ENCODE data around the gene SDK1.
"Not testable (repeated sequence)": the region's sequence is repeated elsewhere in the genome, so short reads cannot be mapped to it uniquely, and the experiment has no call there.

The SDK1 gene

DNA sequence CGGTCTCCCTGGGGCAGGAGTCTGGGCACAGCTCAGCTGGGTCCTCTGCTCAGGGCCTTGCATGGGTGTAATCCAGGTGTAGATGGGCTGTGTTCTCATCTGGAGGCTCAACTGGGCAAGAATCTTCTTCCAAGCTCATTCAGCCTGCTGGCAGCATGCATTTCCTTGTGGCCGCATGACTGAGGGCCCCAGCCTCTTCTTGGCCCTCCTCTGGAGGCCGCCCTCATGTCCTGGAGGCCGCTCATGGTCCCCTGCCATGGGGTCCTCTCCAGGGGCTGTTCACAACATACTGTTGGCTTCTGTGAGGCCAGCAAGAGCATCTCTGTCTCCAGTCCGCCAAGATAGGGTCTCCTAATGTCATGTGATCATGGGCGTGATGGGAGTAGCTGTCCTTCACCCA lies 943.6 kb downstream of the SDK1 start:
- DNase-seq (ENCODE audit: low read depth in 3 of 3) = no peak

DNA sequence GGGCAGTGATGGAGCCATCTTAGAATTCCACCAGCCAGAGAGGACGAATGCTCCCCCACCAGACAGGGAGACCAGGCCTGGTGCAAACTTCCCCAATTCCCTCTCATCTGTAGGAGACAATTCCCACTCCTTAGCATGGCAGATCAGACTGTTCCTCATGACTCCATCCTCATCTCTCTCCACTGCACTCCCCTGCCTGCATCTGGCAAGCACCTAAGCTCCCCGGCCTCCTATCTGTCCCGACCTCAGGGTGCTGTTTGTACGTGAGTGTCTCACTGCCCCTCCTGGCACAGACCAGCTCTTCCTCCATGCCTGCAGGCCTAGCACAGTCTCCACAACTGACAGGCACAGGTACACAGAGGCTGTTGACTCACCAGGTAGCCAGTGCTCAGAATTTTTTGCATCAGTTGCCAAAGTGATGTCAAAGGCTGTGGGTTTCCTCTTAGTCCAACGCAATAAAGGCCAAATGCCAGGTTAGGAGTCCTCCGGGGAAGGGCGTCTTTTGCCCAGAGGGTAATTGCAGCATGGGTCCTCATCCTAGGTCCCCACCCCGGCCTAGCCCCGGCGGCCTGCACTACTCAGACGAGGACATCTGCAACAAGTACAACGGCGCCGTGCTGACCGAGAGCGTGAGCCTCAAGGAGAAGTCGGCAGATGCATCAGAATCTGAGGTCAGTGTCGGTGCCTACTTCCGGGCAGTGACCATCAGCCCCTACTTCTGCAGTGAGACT lies 944.2 kb downstream of the SDK1 start:
- DNase-seq (ENCODE audit: low read depth in 3 of 3) = no peak

- DNase-seq (ENCODE audit: low read depth in 3 of 3) = no peak
Observed at GRCh38 chr7:4245866-4246470, 944.9 kb downstream of the SDK1 start.

GRCh38 chr7:4246536-4246935 lies 945.5 kb downstream of the SDK1 start:
- no peak for DNase-seq (ENCODE audit: low read depth in 3 of 3)

DNA sequence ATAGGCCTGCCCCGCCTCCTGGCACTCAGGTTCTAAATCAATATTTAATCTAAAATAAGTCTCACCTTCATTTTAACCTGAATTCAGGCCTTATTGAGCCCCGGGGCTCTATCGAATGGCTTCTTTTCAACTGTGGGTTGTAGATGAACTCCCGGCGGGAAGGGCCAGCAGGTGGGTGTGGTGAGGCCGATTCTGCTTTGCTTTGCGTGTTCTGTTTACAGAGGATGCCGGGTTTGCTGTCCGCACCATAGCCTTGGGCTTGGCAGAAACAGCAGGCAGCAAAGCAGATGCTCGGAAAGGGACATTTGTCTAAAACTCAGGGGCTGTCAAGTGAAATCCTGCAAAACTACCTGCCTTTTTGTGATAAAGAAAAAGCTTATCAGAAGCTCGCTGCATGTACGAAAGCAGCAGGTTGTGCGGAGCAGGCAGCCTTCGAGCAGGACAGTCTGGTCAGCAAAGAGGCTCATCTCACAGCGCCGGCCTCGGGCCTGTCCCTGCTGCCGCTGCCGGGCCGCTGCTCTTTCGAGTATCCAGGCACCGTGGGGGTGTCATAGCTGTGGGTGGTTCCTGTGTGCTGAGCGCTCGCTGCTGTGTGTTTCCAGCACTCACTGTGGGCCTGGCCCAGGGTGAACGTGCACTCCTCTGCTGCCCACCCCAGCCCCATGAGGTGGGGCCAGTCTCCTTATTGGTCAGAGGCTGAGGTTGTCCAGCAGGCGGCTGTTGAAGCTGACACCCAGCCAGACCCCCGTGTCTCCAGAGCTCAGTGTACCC lies 946.2 kb downstream of the SDK1 start:
- DNase-seq (ENCODE audit: low read depth in 3 of 3) = no peak

GRCh38 chr7:4248295-4248694 lies 947.2 kb downstream of the SDK1 start:
- DNase-seq (ENCODE audit: low read depth in 3 of 3) = no peak

DNA sequence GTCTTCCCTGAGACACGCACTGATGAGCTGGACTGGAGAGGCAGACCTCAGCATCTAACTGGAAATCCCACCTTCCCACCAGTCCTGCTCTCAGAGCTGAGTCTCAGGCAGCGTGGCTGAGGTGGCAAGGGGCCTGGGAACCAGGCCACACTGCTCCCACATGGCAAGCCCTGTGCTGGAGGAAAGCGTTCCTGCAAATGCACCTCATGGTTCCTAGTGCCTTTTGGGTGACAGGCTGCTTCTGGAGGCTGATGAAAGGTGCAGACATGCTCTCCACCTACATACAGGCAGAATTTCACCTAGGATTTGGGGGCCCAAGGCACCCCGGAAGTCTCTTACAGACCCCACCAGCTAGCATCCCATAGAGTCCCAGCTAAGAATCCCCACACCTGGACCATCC lies 948.2 kb downstream of the SDK1 start:
- no peak for DNase-seq (ENCODE audit: low read depth in 3 of 3)

DNA sequence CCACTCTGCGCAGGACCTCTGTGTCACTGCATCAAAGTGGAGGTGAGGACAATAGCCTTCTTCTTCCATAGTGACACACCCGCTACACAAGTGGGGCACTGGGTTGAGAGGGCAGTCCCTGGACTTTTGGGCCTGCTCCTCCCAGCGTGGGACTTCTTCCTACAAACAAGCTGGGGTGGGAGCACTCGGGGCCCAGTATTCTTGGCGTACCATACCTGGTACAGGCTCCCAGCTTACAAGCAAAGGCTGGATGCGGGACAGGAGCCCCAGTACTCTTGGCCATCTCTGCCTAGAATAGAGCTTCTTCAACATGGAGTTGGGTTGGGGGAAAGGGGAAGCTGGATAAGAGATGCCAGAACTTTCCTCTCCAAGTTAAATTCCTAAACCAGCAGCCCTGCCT lies 954.3 kb downstream of the SDK1 start:
- no peak for DNase-seq (ENCODE audit: low read depth in 3 of 3)

GRCh38 chr7:4256286-4256685 lies 955.2 kb downstream of the SDK1 start:
- DNase-seq (ENCODE audit: low read depth in 3 of 3) = no peak

- DNase-seq (ENCODE audit: low read depth in 3 of 3) = no peak
Observed at GRCh38 chr7:4257146-4258111, 956.4 kb downstream of the SDK1 start.

GRCh38 chr7:4260116-4260515 lies 959.1 kb downstream of the SDK1 start:
- not testable (repeated sequence) for DNase-seq (ENCODE audit: low read depth in 3 of 3)

DNA sequence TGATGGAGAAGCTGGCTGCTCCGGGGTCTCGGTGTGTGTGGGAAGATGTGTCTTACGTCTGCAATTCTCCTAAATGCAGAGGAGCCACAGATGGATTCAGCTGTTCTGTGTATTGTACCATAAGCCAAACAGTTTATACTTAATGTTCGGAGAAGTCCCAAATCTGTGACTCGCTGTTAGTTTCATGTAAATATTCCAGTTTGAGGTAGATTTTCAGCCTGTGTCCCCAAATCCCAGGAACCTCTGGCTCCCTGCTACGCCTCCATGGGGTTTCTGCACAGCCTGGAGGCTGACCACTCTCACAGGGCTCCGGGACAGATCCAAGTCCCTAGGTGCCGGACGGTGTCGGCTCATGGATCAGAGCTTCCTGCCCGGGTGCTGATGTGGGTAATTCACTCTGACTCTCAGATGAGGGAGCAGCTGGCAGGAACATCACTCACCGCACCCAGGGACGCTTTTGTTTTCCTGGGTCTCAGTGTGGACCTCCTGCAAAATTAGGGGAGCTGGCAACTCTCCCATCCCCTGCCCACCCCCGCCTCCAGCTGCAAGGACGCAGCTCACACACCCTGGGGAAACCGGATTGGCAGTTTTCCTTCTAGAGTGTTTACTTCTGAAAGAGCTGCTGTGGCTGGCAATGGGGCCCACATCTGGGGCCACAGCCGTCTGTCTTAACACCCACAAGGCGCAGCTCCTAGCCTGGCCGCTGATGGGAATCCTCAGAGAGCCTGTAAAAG lies 960.0 kb downstream of the SDK1 start:
- no peak for DNase-seq (ENCODE audit: low read depth in 3 of 3)

- no peak for DNase-seq (ENCODE audit: low read depth in 3 of 3)
Observed at GRCh38 chr7:4261601-4261960, 960.5 kb downstream of the SDK1 start.

- not testable (repeated sequence) for DNase-seq (ENCODE audit: low read depth in 3 of 3)
Observed at GRCh38 chr7:4264206-4264605, 963.2 kb downstream of the SDK1 start.

DNA sequence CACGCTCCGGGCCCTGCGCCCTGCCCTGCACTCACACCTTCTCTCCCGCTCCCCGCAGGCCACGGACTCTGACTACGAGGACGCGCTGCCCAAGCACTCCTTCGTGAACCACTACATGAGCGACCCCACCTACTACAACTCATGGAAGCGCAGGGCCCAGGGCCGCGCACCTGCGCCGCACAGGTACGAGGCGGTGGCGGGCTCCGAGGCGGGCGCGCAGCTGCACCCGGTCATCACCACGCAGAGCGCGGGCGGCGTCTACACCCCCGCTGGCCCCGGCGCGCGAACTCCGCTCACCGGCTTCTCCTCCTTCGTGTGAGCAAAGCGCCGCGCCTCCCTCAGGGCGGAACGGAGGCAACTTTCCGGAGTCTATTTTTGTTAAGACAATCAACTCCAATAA lies 964.0 kb downstream of the SDK1 start:
- DNase-seq (ENCODE audit: low read depth in 3 of 3) = no peak

DNA sequence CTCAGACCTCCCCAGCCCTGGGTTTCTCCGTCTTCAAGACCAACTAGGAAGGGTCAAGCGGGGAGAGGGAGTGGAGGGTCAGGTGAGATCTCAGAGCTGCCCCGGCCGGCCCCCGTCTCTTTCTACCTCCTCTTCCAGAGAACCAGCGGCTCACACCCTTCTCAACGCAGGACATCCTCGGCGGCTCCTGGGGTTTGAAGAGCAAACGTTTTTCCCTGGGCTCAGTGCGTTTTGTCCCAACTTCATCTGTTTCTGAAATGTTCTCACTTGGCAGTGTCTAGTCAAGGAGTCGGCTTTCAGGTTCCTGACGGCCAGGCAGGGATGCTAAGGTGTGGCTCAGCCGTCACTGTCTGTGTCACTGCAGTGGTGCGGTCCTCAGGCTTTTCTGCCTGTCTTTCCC lies 964.6 kb downstream of the SDK1 start:
- no peak for DNase-seq (ENCODE audit: low read depth in 3 of 3)

GRCh38 chr7:4266270-4267040 lies 965.4 kb downstream of the SDK1 start:
- DNase-seq (ENCODE audit: low read depth in 3 of 3) = no peak

DNA sequence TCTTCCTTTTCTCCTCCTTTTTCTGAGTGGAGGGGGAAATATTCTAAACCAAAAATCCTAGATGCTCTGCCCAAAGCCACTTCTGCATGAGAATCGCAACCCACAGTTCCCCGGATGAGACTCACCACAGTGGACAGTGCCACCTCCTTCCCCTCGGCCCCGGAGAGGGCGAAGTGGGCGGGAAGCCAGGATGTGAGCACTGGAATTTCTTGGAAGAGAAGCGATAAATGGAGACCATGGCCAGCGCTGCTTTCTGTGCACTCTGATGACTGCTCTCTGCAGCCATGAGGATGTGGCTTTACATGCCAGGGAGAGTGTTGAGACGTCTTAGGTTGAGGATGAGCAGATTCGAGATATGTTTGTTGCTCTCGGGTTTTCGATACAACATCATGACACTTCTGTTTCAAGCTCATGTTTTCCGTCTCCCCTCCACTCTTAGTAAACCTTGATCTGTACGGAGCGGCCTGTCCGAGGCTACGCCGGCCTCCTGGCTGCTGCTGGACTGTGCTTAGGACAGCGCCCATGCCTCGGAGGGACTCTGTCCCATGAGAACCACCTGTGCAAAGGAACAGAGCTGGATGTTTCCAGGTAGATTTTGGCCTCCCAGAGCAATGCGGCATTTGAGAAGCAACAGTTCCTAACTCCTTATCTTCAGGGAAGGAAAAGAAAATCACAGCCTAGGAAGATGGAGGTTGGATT lies 966.4 kb downstream of the SDK1 start:
- no peak for DNase-seq (ENCODE audit: low read depth in 3 of 3)

DNA sequence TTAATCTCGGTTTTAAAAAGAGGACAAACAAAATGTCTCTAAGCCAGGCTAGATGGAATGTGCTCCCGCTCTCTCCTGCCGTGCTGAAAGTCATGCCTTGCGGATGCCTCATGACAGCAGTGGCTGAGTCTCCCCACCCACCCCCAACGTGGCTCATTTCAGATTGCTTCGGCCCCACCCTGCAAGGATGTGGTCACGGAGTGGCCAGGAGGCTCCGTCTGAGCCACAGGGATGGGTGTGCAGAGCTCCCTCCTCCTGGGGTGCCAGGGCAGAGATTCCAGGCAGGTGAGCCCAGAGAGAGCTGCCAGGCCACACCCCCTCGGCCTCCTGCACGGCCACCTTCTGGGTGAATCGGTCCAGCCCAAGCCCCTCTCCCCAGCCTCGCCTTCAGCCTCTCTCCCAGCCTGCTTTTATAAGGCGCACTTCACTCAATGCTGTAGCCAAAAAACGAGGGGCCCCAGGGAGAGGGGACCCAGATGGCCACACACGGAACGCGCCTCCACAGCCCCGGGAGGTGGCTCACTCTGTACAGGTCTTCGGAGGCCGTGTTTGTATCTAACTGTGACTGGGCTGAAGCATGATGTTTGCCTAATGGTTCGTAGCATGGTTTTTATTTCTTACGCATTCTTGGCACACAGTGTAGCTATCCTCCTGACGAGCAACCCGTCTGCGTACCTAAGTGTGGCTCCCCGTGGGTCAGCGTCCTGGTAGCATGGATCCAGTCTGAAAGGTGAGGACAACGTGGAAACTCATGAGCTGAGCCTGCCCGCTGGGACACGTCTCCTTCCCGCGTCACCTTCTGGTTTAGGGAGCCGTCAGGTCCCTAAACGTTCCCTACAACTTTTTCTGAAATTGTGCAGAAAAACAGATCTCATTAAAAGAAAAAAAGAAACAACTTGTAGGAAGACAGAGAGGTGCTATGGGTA lies 967.3 kb downstream of the SDK1 start:
- no peak for DNase-seq (ENCODE audit: low read depth in 3 of 3)
